PC-3 (cell line): Measurements from ENCODE around the gene SNUPN.

Experiments used
- EZH2 ChIP-seq: fragments of 300-600 bp; sonication (generic); IDR thresholded peaks from one replicate; pipeline ENCODE4 v1.6.1; 2017; ENCODE audit warnings: antibody characterized with exemption, mild to moderate bottlenecking, low read length; ENCODE audit not compliant: unreplicated experiment
- TF ChIP-seq, protein P1 (sequence below): fragments of 300-600 bp; sonication (generic); conservative IDR thresholded peaks from 2 replicates; pipeline ENCODE4 v1.5.1; 2017; ENCODE audit warnings: antibody characterized with exemption, low read depth, mild to moderate bottlenecking, low read length

DNA sequence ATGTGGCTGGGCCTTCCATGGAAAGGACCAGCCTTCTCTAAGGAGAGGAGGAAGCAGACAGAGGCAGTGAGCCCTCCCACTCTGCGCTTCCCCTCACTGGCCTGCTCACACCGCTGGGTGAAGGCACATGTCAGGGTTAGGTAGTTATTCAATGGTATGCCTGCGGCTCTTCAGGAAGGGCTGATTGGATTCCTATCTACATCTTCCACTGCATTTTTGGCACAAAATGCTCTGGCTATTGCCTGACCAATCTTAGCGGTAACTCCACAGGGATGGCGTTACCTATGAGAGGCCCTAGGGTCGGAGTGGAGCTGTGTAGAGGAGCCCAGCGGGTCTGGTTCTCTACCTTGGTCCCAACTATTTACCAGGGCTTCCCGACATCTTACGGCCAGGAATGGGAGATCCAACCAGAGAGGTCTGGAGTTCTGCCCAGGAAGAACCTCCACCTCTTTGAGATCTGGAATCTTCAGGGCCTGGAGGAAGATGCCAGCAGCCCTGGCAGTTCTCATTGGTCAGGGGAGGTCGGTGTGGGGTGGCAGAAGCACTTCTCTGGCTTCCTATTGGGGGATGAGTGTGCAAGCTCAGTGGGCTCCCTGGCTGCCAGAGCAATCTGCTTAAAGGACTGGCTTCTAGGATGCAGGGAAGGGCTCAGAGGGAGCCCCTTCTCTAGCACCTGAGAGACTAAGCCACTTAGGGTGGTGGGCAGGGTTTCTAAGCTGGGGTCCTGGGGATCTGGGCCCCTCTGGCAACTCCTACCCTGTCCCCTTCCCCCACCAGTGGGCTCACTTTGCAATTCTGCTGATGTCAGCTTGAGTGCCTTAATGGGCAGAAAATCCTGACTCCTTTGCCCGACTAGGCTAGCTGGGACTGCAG, 46.4 kb upstream of the SNUPN start:
- TF ChIP-seq, protein P1, sequence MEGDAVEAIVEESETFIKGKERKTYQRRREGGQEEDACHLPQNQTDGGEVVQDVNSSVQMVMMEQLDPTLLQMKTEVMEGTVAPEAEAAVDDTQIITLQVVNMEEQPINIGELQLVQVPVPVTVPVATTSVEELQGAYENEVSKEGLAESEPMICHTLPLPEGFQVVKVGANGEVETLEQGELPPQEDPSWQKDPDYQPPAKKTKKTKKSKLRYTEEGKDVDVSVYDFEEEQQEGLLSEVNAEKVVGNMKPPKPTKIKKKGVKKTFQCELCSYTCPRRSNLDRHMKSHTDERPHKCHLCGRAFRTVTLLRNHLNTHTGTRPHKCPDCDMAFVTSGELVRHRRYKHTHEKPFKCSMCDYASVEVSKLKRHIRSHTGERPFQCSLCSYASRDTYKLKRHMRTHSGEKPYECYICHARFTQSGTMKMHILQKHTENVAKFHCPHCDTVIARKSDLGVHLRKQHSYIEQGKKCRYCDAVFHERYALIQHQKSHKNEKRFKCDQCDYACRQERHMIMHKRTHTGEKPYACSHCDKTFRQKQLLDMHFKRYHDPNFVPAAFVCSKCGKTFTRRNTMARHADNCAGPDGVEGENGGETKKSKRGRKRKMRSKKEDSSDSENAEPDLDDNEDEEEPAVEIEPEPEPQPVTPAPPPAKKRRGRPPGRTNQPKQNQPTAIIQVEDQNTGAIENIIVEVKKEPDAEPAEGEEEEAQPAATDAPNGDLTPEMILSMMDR, result no peak
- TF ChIP-seq EZH2, result no peak
